K562 (cell line): ENCODE measurements around the gene VPS35L. TPM values are rescaled to one million over a fixed set of nuclear protein-coding genes. Genes with fewer than 3 reads are reported as not detected.

Experiments
- CREB5 ChIP-seq: fragments of 250-450 bp; sonication (Bioruptor Pico); IDR thresholded peaks from 2 replicates; pipeline ENCODE4 v1.5.0; 2020; ENCODE audit warnings: mild to moderate bottlenecking
- FOXP4 ChIP-seq: sonication (generic); formaldehyde crosslinking; IDR thresholded peaks from 2 replicates; pipeline ENCODE4 v1.8.0; 2022; ENCODE audit warnings: mild to moderate bottlenecking, missing genetic modification reagents, borderline replicate concordance
- MYNN ChIP-seq, 2 experiments: sonication (generic); formaldehyde crosslinking in 1 of 2; IDR thresholded peaks; 2 replicates each; pipeline versions ENCODE4 v1.5.0 to v1.6.1; 2016 to 2020; ENCODE audit warnings: antibody characterized with exemption in 1 of 2, missing genetic modification reagents in 1 of 2
- NRF1 ChIP-seq, 2 experiments: fragments of 450-650 bp; IDR thresholded peaks in 1 of 2; conservative IDR thresholded peaks in 1 of 2; 2 replicates each; pipeline ENCODE4 v1.6.1; 2014; ENCODE audit warnings: mild to moderate bottlenecking in 2 of 2
- TAL1 ChIP-seq: fragments of 450-650 bp; IDR thresholded peaks from 2 replicates; pipeline ENCODE4 v1.6.1; 2016; ENCODE audit warnings: mild to moderate bottlenecking
- TBL1XR1 ChIP-seq, 2 experiments: IDR thresholded peaks; 2 replicates each; pipeline ENCODE4 v1.6.1; 2012; ENCODE audit warnings: improper control_type of control experiment in 2 of 2, low read length in 2 of 2, mild to moderate bottlenecking in 1 of 2
- ZFP1 ChIP-seq: fragments of 450-650 bp; formaldehyde crosslinking; IDR thresholded peaks from 2 replicates; pipeline ENCODE4 v1.4.0; 2020; ENCODE audit warnings: mild to moderate bottlenecking, mixed read lengths
- polyA plus RNA-seq, 8 experiments: library from polyadenylated mRNA; depleted of rRNA in 4 of 8; stranded (reverse) in 5 of 8; unstranded in 3 of 8; fragments of >200 nt; fragmentation: Nextera tagmentation in 2 of 8; fragmentation: Illumina TruSeq in 1 of 8; extraction: Ambion mirVana in 2 of 8; extraction: Trizol in 1 of 8; gene quantifications; 2 replicates each; pipeline versions ENCODE4 v1.2.1 to v1.2.3, GENCODE V29; 2011 to 2014; ENCODE audit warnings: inconsistent platforms in 1 of 8, missing spikeins in 1 of 8
- total RNA-seq, 7 experiments: library from RNA; depleted of rRNA in 6 of 7; stranded (reverse); fragments of >200 nt in 6 of 7; fragmentation: Illumina TruSeq in 2 of 7; extraction: Trizol in 2 of 7; gene quantifications; 2 replicates each; pipeline versions ENCODE4 v1.2.1 to v1.2.3, GENCODE V29; 2011 to 2021; ENCODE audit warnings: low replicate concordance in 1 of 7
- TF ChIP-seq, protein P1 (sequence below): fragments of 250-450 bp; sonication (Bioruptor Pico); IDR thresholded peaks from 2 replicates; pipeline ENCODE4 v1.6.1; 2021; ENCODE audit warnings: mild to moderate bottlenecking
- TF ChIP-seq, protein P2 (sequence below): sonication (generic); formaldehyde crosslinking; IDR thresholded peaks from 2 replicates; pipeline ENCODE4 v1.8.1; 2023; ENCODE audit warnings: missing genetic modification reagents, mild to moderate bottlenecking, borderline replicate concordance
- TF ChIP-seq, protein P3 (sequence below): fragments of 450-650 bp; IDR thresholded peaks from 2 replicates; pipeline ENCODE4 v1.6.1; 2017; ENCODE audit warnings: antibody characterized with exemption, mild to moderate bottlenecking

VPS35L gene
- total and polyA plus RNA-seq, 9 of the 15 experiments (the other 6 are each of a cell fraction or from before 2014, with no cell fraction given), result 10.2 to 30.4 (median 20.1) TPM

- TF ChIP-seq, protein P1, sequence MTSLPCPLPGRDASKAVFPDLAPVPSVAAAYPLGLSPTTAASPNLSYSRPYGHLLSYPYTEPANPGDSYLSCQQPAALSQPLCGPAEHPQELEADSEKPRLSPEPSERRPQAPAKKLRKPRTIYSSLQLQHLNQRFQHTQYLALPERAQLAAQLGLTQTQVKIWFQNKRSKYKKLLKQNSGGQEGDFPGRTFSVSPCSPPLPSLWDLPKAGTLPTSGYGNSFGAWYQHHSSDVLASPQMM (CRISPR knock-in tag), result no peak
- TF ChIP-seq CREB5, result no peak
- peak; percentile 36 to 44; a peak in 1 of 4 replicates for TF ChIP-seq NRF1 (conservative IDR thresholded peaks at IDR 0.05 in 1 of 2, IDR thresholded peaks at IDR 0.05 in 1 of 2)
- TF ChIP-seq TBL1XR1 (IDR thresholded peaks at IDR 0.05; ENCODE audit: low read length in 2 of 2), result 0 out of 4 replicates have a peak, but pooled peaks of 1 of the 2 experiments have one; percentile 39
- TF ChIP-seq ZFP1 (CRISPR knock-in tag), result no peak
- TF ChIP-seq, protein P2, sequence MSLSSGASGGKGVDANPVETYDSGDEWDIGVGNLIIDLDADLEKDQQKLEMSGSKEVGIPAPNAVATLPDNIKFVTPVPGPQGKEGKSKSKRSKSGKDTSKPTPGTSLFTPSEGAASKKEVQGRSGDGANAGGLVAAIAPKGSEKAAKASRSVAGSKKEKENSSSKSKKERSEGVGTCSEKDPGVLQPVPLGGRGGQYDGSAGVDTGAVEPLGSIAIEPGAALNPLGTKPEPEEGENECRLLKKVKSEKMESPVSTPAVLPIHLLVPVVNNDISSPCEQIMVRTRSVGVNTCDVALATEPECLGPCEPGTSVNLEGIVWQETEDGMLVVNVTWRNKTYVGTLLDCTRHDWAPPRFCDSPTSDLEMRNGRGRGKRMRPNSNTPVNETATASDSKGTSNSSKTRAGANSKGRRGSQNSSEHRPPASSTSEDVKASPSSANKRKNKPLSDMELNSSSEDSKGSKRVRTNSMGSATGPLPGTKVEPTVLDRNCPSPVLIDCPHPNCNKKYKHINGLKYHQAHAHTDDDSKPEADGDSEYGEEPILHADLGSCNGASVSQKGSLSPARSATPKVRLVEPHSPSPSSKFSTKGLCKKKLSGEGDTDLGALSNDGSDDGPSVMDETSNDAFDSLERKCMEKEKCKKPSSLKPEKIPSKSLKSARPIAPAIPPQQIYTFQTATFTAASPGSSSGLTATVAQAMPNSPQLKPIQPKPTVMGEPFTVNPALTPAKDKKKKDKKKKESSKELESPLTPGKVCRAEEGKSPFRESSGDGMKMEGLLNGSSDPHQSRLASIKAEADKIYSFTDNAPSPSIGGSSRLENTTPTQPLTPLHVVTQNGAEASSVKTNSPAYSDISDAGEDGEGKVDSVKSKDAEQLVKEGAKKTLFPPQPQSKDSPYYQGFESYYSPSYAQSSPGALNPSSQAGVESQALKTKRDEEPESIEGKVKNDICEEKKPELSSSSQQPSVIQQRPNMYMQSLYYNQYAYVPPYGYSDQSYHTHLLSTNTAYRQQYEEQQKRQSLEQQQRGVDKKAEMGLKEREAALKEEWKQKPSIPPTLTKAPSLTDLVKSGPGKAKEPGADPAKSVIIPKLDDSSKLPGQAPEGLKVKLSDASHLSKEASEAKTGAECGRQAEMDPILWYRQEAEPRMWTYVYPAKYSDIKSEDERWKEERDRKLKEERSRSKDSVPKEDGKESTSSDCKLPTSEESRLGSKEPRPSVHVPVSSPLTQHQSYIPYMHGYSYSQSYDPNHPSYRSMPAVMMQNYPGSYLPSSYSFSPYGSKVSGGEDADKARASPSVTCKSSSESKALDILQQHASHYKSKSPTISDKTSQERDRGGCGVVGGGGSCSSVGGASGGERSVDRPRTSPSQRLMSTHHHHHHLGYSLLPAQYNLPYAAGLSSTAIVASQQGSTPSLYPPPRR (CRISPR knock-in tag), result no peak
- no peak for TF ChIP-seq MYNN (IDR thresholded peaks at IDR 0.05)
- no peak for TF ChIP-seq MYNN (CRISPR knock-in tag; IDR thresholded peaks at IDR 0.05)
- TF ChIP-seq TAL1, result no peak
- TF ChIP-seq, protein P3, sequence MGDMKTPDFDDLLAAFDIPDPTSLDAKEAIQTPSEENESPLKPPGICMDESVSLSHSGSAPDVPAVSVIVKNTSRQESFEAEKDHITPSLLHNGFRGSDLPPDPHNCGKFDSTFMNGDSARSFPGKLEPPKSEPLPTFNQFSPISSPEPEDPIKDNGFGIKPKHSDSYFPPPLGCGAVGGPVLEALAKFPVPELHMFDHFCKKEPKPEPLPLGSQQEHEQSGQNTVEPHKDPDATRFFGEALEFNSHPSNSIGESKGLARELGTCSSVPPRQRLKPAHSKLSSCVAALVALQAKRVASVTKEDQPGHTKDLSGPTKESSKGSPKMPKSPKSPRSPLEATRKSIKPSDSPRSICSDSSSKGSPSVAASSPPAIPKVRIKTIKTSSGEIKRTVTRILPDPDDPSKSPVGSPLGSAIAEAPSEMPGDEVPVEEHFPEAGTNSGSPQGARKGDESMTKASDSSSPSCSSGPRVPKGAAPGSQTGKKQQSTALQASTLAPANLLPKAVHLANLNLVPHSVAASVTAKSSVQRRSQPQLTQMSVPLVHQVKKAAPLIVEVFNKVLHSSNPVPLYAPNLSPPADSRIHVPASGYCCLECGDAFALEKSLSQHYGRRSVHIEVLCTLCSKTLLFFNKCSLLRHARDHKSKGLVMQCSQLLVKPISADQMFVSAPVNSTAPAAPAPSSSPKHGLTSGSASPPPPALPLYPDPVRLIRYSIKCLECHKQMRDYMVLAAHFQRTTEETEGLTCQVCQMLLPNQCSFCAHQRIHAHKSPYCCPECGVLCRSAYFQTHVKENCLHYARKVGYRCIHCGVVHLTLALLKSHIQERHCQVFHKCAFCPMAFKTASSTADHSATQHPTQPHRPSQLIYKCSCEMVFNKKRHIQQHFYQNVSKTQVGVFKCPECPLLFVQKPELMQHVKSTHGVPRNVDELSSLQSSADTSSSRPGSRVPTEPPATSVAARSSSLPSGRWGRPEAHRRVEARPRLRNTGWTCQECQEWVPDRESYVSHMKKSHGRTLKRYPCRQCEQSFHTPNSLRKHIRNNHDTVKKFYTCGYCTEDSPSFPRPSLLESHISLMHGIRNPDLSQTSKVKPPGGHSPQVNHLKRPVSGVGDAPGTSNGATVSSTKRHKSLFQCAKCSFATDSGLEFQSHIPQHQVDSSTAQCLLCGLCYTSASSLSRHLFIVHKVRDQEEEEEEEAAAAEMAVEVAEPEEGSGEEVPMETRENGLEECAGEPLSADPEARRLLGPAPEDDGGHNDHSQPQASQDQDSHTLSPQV, result no peak
- no peak for TF ChIP-seq FOXP4 (CRISPR knock-in tag)
Observed at GRCh38 chr16:19717741-19718623, 162.5 kb downstream of the VPS35L start, which contains the start of the genes IQCK and KNOP1 (continued).
